Pancreas (tissue), 10 donors: Measurements from ENCODE around the gene GTF3C6. TPM values are rescaled to one million over a fixed set of nuclear protein-coding genes. Genes with fewer than 3 reads are reported as not detected.

Experiments used
- ATAC-seq, 4 donors: fragments of 200-7000 bp; cut with Tn5 transposase; one replicate each; pipeline versions ENCODE4 v1.8.0 to v1.9.1; 2020; ENCODE audit warnings: mild to moderate bottlenecking in 4 of 4, moderate library complexity in 4 of 4
- DNase-seq, 6 donors: peaks; one replicate each; pipeline ENCODE4 v3.0.0-alpha.2; 2020
- FAIRE-seq: peaks from 2 replicates; lab custom pipeline; 2012; peaks lifted over from hg19 to GRCh38; lab: Jason Lieb, UNC
- H3K27ac ChIP-seq, 4 donors: fragments of 200-600 bp; sonication (generic); 1 replicate in 3 of 4; 2 replicates in 1 of 4; pipeline versions ENCODE4 v1.5.0 to v1.8.0; 2020
- H3K27me3 ChIP-seq, 4 donors: fragments of 200-600 bp; one replicate each; pipeline ENCODE4 v1.8.0; 2021
- H3K36me3 ChIP-seq, 3 donors: fragments of 200-600 bp; sonication (generic) in 1 of 3; one replicate each; pipeline versions ENCODE4 v1.5.0 to v1.8.0; 2020 to 2021
- H3K4me1 ChIP-seq, 3 donors: fragments of 200-600 bp; one replicate each; pipeline ENCODE4 v1.8.0; 2021
- H3K4me3 ChIP-seq, 4 donors: fragments of 200-600 bp; sonication (generic) in 2 of 4; one replicate each; pipeline versions ENCODE4 v1.5.0 to v1.8.0; 2020 to 2021
- H3K9me3 ChIP-seq, 4 donors: fragments of 200-600 bp; one replicate each; pipeline ENCODE4 v1.8.0; 2021
- CTCF ChIP-seq, 4 donors: fragments of 200-600 bp; sonication (generic) in 3 of 4; IDR thresholded peaks; one replicate each; pipeline versions ENCODE4 v1.5.0 to v1.8.0; 2021; ENCODE audit warnings: antibody characterized with exemption in 4 of 4
- WGBS, 2 donors: extraction: QIAGEN DNeasy Blood & Tissue Kit; methylation state at CpG; one replicate each; pipeline ENCODE4 v1.1.7; 2013; 5-methylcytosine and 5-hydroxymethylcytosine counted together
- intact Hi-C, 3 donors: fragments of 100-400 bp; cut with DNase I; formaldehyde crosslinking; loops; one replicate each; pipeline versions ENCODE4 v1.11.1 to v1.14.2; 2022
- polyA plus RNA-seq, 2 donors: library from polyadenylated mRNA; stranded (reverse); fragments of 200-250 nt; gene quantifications; one replicate each; pipeline ENCODE4 v1.2.3, GENCODE V29; 2013
- total RNA-seq, 6 donors: library from RNA; stranded (reverse); fragmentation: NEBNext Ultra II Directional in 4 of 6; extraction: Animal tissue kit (Norgen Biotek cat#: 25700) in 4 of 6; gene quantifications; one replicate each; pipeline versions ENCODE4 v1.2.1 to v1.2.4, GENCODE V29; 2021 to 2023
- donor health status: healthy with polysubstance abuse.
- donor health status: DM: no; HTN: no; CAD: no; lungs with moderate emphysema.
- donor health status: DM: no; HTN: no; CAD: no.
- donor health status: control.
- donor health status: control.
- donor health status: Bipolar disorder and iron deficiency.
- donor health status: DM: yes; HTN: yes; CAD: no.
- donor health status: DM: no; HTN: no; CAD: no.
- donor health status: DM: no; HTN: no; CAD: no.
- donor health status: DM: yes; HTN: yes; CAD: no.

GTF3C6 gene
- total and polyA plus RNA-seq, 8 donors: 14.8 to 37.1 (median 26.1) TPM

- Histone ChIP-seq H3K27ac (no peak overlapping the region), H3K36me3 (no peaks in the 10 kb centered on the region), H3K4me3 (no peak overlapping the region), H3K9me3 (no peaks in the 10 kb centered on the region), H3K27me3 (no peaks in the 10 kb centered on the region), H3K4me1 (no peaks in the 10 kb centered on the region)
- intact Hi-C loops: no loop called here
- FAIRE-seq (no peak), DNase-seq (no peak), ATAC-seq (no peak)
- no peak for TF ChIP-seq CTCF (IDR thresholded peaks at IDR 0.05)
- WGBS, 2 donors: 89 to 92% methylated on average over 6 of the region's 6 CpGs
These were observed 23.3 kb upstream of the GTF3C6 start for GRCh38 chr6:110935171-110935570.

- Histone ChIP-seq H3K4me1 (no peaks in the 10 kb centered on the region), H3K27ac (no peak overlapping the region), H3K27me3 (no peaks in the 10 kb centered on the region), H3K36me3 (no peaks in the 10 kb centered on the region), H3K9me3 (no peaks in the 10 kb centered on the region), H3K4me3 (no peak overlapping the region)
- 96 to 97% methylated on average over 6 of the region's 6 CpGs for WGBS, 2 donors
- FAIRE-seq: no peak
- no peak for TF ChIP-seq CTCF (IDR thresholded peaks at IDR 0.05)
- ATAC-seq: no peak
- no peak for DNase-seq
- intact Hi-C loops: no loop called here
These were observed 20.3 kb upstream of the GTF3C6 start for GRCh38 chr6:110938171-110938570.

DNA sequence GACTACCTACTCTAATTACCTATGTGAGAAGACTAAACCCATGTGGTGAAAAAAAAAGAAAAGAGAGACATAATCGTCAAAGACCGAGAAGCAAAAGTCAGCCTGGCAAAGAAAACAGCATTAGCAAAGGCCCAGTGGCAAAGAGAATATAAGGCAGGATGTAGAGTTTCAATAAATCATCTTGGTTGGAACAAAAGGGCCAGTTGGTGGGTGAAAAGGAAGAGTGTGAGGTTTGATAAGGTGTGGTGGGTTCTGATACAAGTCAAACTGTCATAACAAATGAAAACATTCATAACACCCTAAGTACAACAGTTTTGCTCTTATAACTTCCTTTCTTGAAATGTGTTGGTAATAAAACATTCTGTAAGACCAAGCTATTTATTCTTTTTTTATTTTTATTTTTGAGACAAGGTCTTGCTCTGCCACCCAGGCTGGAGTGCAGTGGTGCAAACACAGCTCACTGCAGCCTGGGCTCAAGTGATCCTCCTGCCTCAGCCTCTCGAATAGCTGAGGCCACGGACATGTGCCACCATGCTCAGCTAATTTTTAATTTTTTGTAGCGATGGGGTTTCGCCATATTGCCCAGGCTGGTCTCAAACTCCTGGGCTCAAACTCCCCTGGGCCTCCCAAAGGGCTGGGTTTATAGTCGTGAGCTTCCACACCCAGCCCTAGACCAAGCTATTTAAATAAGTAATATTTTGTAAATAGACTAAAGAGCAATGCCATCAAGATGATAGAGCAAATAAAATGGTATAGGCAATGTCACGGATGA, 18.9 kb upstream of the GTF3C6 start:
- no peak overlapping the region for H3K4me3 ChIP-seq
- TF ChIP-seq CTCF (IDR thresholded peaks at IDR 0.05): no peak
- H3K9me3 ChIP-seq: no peaks in the 10 kb centered on the region
- intact Hi-C loops: loop anchor here in 1 of 3 donors (10.0 kb wide), 1 partner anchor 255 kb away; no protein-coding TSS in a partner anchor
- H3K36me3 ChIP-seq: no peaks in the 10 kb centered on the region
- FAIRE-seq (no peak), DNase-seq (no peak), ATAC-seq (no peak)
- H3K4me1 ChIP-seq: no peaks in the 10 kb centered on the region
- 86 to 88% methylated on average over 8 of the region's 8 CpGs for WGBS, 2 donors
- no peak overlapping the region for H3K27ac ChIP-seq
- no peaks in the 10 kb centered on the region for H3K27me3 ChIP-seq

DNA sequence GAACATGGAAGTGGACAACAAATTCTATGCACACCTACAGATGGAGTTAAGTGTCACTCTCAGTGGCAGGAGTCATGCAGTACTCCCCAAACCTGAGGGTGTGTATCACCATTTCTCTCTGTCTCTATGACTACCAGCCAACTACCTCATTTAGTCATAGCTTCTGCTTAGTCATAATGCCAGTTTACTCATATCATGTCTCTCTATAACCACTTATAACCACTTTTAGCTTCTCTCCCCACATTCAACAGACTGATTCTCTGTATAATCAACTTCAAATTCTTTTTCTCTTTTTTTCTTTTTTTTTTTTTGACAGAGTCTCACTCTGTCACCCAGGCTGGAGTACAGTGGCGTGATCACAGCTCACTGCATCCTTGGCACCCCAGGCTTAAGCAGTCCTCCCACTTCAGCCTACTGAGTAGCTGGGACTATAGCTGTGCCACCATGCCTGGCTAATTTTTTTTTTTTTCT, 13.8 kb upstream of the GTF3C6 start:
- no peaks in the 10 kb centered on the region for H3K9me3 ChIP-seq
- no peak overlapping the region for H3K27ac ChIP-seq
- ATAC-seq (peak in 2 of 4 donors; percentile 28 to 74), DNase-seq (no peak), FAIRE-seq (no peak)
- no peaks in the 10 kb centered on the region for H3K36me3 ChIP-seq
- no peaks in the 10 kb centered on the region for H3K4me1 ChIP-seq
- 98 to 100% methylated on average over 1 of the region's 1 CpG for WGBS, 2 donors
- no peak for TF ChIP-seq CTCF (IDR thresholded peaks at IDR 0.05)
- intact Hi-C loops: loop anchor here in 1 of 3 donors (10.0 kb wide), 1 partner anchor 260 kb away; no protein-coding TSS in a partner anchor
- H3K27me3 ChIP-seq: no peaks in the 10 kb centered on the region
- no peak overlapping the region for H3K4me3 ChIP-seq

DNA sequence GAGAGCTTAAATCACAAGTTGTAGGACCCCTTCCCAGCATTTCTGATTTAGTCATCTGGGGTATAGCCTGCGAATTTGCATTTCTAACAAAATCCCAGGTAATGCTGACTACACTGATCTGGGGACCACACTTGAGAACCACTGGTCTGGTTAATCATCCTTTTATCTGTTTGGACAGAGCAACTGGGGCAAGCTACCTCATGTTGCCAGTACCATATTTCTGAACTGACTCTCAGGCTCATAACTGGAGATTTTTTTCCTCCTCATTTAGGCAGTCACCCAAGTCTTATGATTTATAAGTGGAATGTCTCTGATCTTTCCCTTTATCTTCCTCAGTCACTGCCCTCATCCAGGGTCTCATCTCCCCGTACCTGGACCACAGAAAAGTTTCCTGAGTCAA, 12.0 kb upstream of the GTF3C6 start:
- WGBS, 2 donors: 89 to 98% methylated on average over 2 of the region's 2 CpGs
- intact Hi-C loops: loop anchor here in 1 of 3 donors (10.0 kb wide), 1 partner anchor 262 kb away; no protein-coding TSS in a partner anchor
- Histone ChIP-seq H3K9me3 (no peaks in the 10 kb centered on the region), H3K27me3 (no peaks in the 10 kb centered on the region), H3K4me3 (no peak overlapping the region), H3K27ac (no peak overlapping the region), H3K36me3 (no peaks in the 10 kb centered on the region), H3K4me1 (no peaks in the 10 kb centered on the region)
- TF ChIP-seq CTCF (IDR thresholded peaks at IDR 0.05): no peak
- DNase-seq: no peak
- FAIRE-seq: no peak
- no peak for ATAC-seq
